Endothelial cell of umbilical vein (primary cell): ENCODE data around the gene KCP. TPM values are rescaled to one million over a fixed set of nuclear protein-coding genes. Genes with fewer than 3 reads are reported as not detected.

Experiments
- BruUV-seq: library from RNA; stranded (reverse); fragments of 400-500 nt; replicated peaks from 2 replicates; lab custom pipeline; 2021; lab: Mats Ljungman, UMichigan
- CTCF ChIA-PET: fragments of 300-600, 350-600 bp; sonication (Branson Sonifier 250); formaldehyde crosslinking; loops from one replicate; lab custom pipeline; 2021; ENCODE audit warnings: antibody characterized with exemption, inconsistent platforms; lab: Charles Lee
- POLR2A ChIA-PET: fragments of 300-600, 350-600 bp; sonication (Branson Sonifier 250); formaldehyde crosslinking; loops from one replicate; lab custom pipeline; 2021; ENCODE audit warnings: antibody characterized with exemption, inconsistent platforms; lab: Charles Lee
- DNase-seq: peaks from one replicate; pipeline ENCODE4 v3.0.0-alpha.2; 2011; ENCODE audit warnings: low read depth, low spot score
- FAIRE-seq: peaks from 2 replicates; lab custom pipeline; 2011; peaks lifted over from hg19 to GRCh38; lab: Jason Lieb, UNC
- H2AFZ ChIP-seq: 2 replicates; pipeline ENCODE4 v1.6.0; 2012; ENCODE audit warnings: low read depth, low read length, control low read depth, inconsistent platforms
- H3K27ac ChIP-seq: 2 replicates; pipeline ENCODE4 v1.5.1; 2011; ENCODE audit warnings: low read depth, mild to moderate bottlenecking, control low read depth, low read length, moderate library complexity; ENCODE audit not compliant: insufficient read depth
- H3K27me3 ChIP-seq, 2 experiments: 2 replicates each; pipeline versions ENCODE4 v1.6.0 to v1.6.1; 2011; ENCODE audit warnings: low read length in 2 of 2, mixed read lengths in 1 of 2; ENCODE audit not compliant: control insufficient read depth in 2 of 2, insufficient read depth in 2 of 2
- H3K36me3 ChIP-seq, 2 experiments: 2 replicates in 1 of 2; 3 replicates in 1 of 2; pipeline ENCODE4 v1.5.1; 2011; ENCODE audit warnings: low read length in 2 of 2, mild to moderate bottlenecking in 1 of 2, moderate library complexity in 1 of 2; ENCODE audit not compliant: control insufficient read depth in 2 of 2, insufficient read depth in 2 of 2; ENCODE audit errors: extremely low read depth in 1 of 2
- H3K4me1 ChIP-seq: 3 replicates; pipeline ENCODE4 v1.5.1; 2011; ENCODE audit warnings: mild to moderate bottlenecking, low read length; ENCODE audit not compliant: control insufficient read depth, insufficient read depth; ENCODE audit errors: extremely low read depth
- H3K4me2 ChIP-seq: 2 replicates; pipeline ENCODE4 v1.6.1; 2011; ENCODE audit warnings: low read length, control low read depth, mixed read lengths; ENCODE audit not compliant: insufficient read depth
- H3K4me3 ChIP-seq, 3 experiments: fragments of 200-600 bp in 1 of 3; sonication (generic), shearing (Covaris generic) in 1 of 3; replicated peaks in 1 of 3; 2 replicates each; pipeline ENCODE4 v1.5.1; 2011 to 2016; ENCODE audit warnings: control low read depth in 3 of 3, low read length in 3 of 3, mild to moderate bottlenecking in 2 of 3, inconsistent platforms in 1 of 3, low read depth in 1 of 3, moderate library complexity in 1 of 3; ENCODE audit not compliant: insufficient read depth in 1 of 3
- H3K79me2 ChIP-seq: 2 replicates; pipeline ENCODE4 v1.6.0; 2012; ENCODE audit warnings: low read length, inconsistent platforms; ENCODE audit not compliant: control insufficient read depth, insufficient read depth
- H3K9ac ChIP-seq: replicated peaks from 2 replicates; pipeline ENCODE3; 2011; ENCODE audit warnings: low read length, control low read depth; ENCODE audit not compliant: insufficient read depth; ENCODE audit errors: extremely low read depth
- H3K9me1 ChIP-seq: replicated peaks from 3 replicates; pipeline ENCODE4 v1.6.0; 2011; ENCODE audit warnings: mild to moderate bottlenecking, low read length; ENCODE audit not compliant: control insufficient read depth, insufficient read depth; ENCODE audit errors: extremely low read depth
- H3K9me3 ChIP-seq: replicated peaks from 2 replicates; pipeline ENCODE4 v1.5.1; 2012; ENCODE audit warnings: low read length, inconsistent platforms; ENCODE audit not compliant: control insufficient read depth, insufficient read depth
- H4K20me1 ChIP-seq: replicated peaks from 2 replicates; pipeline ENCODE3; 2011; ENCODE audit warnings: mild to moderate bottlenecking, low read length; ENCODE audit not compliant: control insufficient read depth, insufficient read depth; ENCODE audit errors: extremely low read depth
- CTCF ChIP-seq, 2 donors: IDR thresholded peaks; 1 replicate in 1 of 2; 2 replicates in 1 of 2; pipeline ENCODE4 v1.5.1; 2011; ENCODE audit warnings: low read length in 2 of 2, mild to moderate bottlenecking in 2 of 2, moderate library complexity in 2 of 2, control low read depth in 1 of 2, inconsistent platforms in 1 of 2, low read depth in 1 of 2; ENCODE audit not compliant: insufficient read depth in 1 of 2; ENCODE audit errors: extremely low read depth in 1 of 2
- EZH2 ChIP-seq: IDR thresholded peaks from 2 replicates; pipeline ENCODE4 v1.6.1; 2012; ENCODE audit warnings: borderline replicate concordance, low read depth, mild to moderate bottlenecking, moderate library complexity, low read length, inconsistent platforms; ENCODE audit not compliant: severe bottlenecking
- FOS ChIP-seq: IDR thresholded peaks from 2 replicates; pipeline ENCODE4 v1.6.1; 2011; ENCODE audit warnings: mild to moderate bottlenecking, low read length, moderate library complexity, borderline replicate concordance; ENCODE audit not compliant: insufficient read depth
- GATA2 ChIP-seq: IDR thresholded peaks from 2 replicates; pipeline ENCODE4 v1.7.0; 2011; ENCODE audit warnings: low read depth, mild to moderate bottlenecking, moderate library complexity, mixed read lengths, low read length; ENCODE audit not compliant: insufficient read length, insufficient read depth
- JUN ChIP-seq: IDR thresholded peaks from 2 replicates; pipeline ENCODE4 v1.6.1; 2011; ENCODE audit warnings: borderline replicate concordance, low read depth; ENCODE audit not compliant: insufficient read length, insufficient read depth
- MAX ChIP-seq: IDR thresholded peaks from 2 replicates; pipeline ENCODE4 v1.6.1; 2011; ENCODE audit not compliant: insufficient read depth, insufficient read length
- MYC ChIP-seq: IDR thresholded peaks from one replicate; pipeline ENCODE4 v1.6.1; 2011; ENCODE audit warnings: mild to moderate bottlenecking, low read depth, low read length
- POLR2A ChIP-seq: IDR thresholded peaks from 2 replicates; pipeline ENCODE4 v1.6.1; 2012; ENCODE audit warnings: low read depth, mild to moderate bottlenecking, control low read depth, low read length
- dilution Hi-C: fragments of 300-500 bp; cut with MboI; formaldehyde crosslinking; loops from one replicate; pipeline ENCODE4 v1.15.0; 2019; ENCODE audit warnings: low sequenced_read_pairs; ENCODE audit not compliant: extremely low pct_ligation_motif_present
- intact Hi-C: fragments of 100-400 bp; cut with micrococcal nuclease; formaldehyde crosslinking; loops from one replicate; pipeline ENCODE4 v1.10.0; 2022
- polyA plus RNA-seq, 4 experiments: library from polyadenylated mRNA; depleted of rRNA in 3 of 4; stranded (reverse) in 3 of 4; unstranded in 1 of 4; fragments of >200 nt; gene quantifications; 2 replicates each; pipeline versions ENCODE4 v1.2.1 to v1.2.3, GENCODE V29; 2011 to 2012; ENCODE audit warnings: missing spikeins in 1 of 4
- total RNA-seq: library from RNA; stranded (reverse); gene quantifications from 2 replicates; pipeline ENCODE4 v1.2.3, GENCODE V29; 2021

Gene KCP
- total and polyA plus RNA-seq, 2 donors (not counting 3 experiments of a cell fraction or from before 2014, with no cell fraction given): not detected

- Histone ChIP-seq H3K9me1 (no peaks in the 10 kb centered on the region), H3K4me2 (no peak overlapping the region), H3K79me2 (no peaks in the 10 kb centered on the region), H3K36me3 (no peaks in the 10 kb centered on the region), H3K9ac (no peak overlapping the region), H3K27ac (no peak overlapping the region), H3K4me1 (no peaks in the 10 kb centered on the region), H3K4me3 (no peak overlapping the region), H3K27me3 (peaks cover 0 to 2% of the 10 kb centered on the region in 2 experiments), H2AFZ (no peak overlapping the region), H3K9me3 (no peaks in the 10 kb centered on the region), H4K20me1 (no peaks in the 10 kb centered on the region)
- ChIA-PET CTCF (interaction anchor here (1.9 kb wide), 1 partner anchor 9 kb away, joined by 6 read pairs; no protein-coding TSS in a partner anchor), POLR2A (no interaction called here)
- no peak for DNase-seq
- TF ChIP-seq POLR2A: no peak
- TF ChIP-seq FOS: no peak
- no peak for TF ChIP-seq MAX
- TF ChIP-seq MYC: no peak
- TF ChIP-seq GATA2: no peak
- no TSS peak for BruUV-seq
- dilution Hi-C loops (no loop called here), intact Hi-C loops (no loop called here)
- no peak for FAIRE-seq
These were observed 33.3 kb downstream of the KCP start for GRCh38 chr7:128876978-128877755.

- Histone ChIP-seq H3K27me3 (peaks cover 0 to 4% of the 10 kb centered on the region in 2 experiments), H3K27ac (no peak overlapping the region), H3K36me3 (no peaks in the 10 kb centered on the region), H3K4me1 (no peaks in the 10 kb centered on the region), H2AFZ (no peak overlapping the region), H4K20me1 (no peaks in the 10 kb centered on the region), H3K79me2 (no peaks in the 10 kb centered on the region), H3K9me3 (no peaks in the 10 kb centered on the region), H3K9me1 (no peaks in the 10 kb centered on the region), H3K4me3 (no peak overlapping the region), H3K9ac (no peak overlapping the region), H3K4me2 (no peak overlapping the region)
- intact Hi-C loops (no loop called here), dilution Hi-C loops (no loop called here)
- no TSS peak for BruUV-seq
- FAIRE-seq: no peak
- ChIA-PET POLR2A (no interaction called here), CTCF (no interaction called here)
- TF ChIP-seq GATA2 (no peak), EZH2 (no peak), JUN (no peak), POLR2A (no peak), CTCF (IDR thresholded peaks at IDR 0.05; ENCODE audit: extremely low read depth in 1 of 2, insufficient read depth in 1 of 2, low read depth in 1 of 2, low read length in 2 of 2) (no peak), MYC (no peak), FOS (no peak)
- no peak for DNase-seq
These were observed 33.9 kb downstream of the KCP start for GRCh38 chr7:128876586-128876977.
